ENCODE results near the gene MPV17L.

DNA sequence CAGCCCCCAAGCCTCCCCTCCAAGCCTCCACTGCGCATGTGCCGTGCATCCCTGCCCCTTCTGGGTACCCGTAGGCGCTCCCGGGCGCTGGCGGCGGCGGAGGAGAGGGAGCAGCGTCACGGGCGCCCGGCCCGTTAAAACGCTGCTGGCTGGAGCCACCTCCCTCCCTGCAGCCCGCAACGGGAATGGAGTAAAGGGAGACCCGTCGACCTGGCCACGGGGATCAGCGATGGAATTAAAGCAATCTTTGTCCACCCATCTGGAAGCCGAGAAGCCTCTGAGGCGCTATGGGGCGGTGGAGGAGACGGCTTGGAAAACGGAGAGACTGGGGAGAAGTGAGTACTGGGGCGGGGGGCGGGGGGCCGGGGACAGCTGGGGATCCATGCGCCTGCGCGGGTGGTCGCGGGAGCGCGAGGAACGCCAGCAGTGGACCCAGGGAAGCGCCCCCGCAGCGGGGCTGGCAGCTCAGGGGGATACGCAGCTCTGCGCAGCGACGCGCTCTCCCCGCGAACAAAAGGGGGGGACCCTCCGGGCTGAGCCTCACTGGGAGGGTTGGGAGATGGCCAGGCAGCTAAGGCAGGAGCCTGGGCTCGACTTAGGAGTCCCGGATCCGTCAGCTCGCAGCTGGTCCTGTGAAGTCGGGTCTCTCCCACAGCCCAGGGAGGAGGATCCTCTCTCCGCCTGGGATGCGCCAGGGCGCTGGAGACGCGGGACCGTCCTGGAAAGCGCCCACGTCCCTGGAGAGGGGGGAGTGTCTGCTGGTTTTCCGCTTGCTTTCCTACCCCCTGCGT, 39.1 kb downstream of the MPV17L start, which contains the start of gene BMERB1:
- TF ChIP-seq, protein P1, sequence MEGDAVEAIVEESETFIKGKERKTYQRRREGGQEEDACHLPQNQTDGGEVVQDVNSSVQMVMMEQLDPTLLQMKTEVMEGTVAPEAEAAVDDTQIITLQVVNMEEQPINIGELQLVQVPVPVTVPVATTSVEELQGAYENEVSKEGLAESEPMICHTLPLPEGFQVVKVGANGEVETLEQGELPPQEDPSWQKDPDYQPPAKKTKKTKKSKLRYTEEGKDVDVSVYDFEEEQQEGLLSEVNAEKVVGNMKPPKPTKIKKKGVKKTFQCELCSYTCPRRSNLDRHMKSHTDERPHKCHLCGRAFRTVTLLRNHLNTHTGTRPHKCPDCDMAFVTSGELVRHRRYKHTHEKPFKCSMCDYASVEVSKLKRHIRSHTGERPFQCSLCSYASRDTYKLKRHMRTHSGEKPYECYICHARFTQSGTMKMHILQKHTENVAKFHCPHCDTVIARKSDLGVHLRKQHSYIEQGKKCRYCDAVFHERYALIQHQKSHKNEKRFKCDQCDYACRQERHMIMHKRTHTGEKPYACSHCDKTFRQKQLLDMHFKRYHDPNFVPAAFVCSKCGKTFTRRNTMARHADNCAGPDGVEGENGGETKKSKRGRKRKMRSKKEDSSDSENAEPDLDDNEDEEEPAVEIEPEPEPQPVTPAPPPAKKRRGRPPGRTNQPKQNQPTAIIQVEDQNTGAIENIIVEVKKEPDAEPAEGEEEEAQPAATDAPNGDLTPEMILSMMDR (IDR thresholded peaks at IDR 0.05; ENCODE audit: poor library complexity), result no peak
- TF ChIP-seq EZH2 (IDR thresholded peaks at IDR 0.05; ENCODE audit: borderline replicate concordance) (no peak), EZH2phosphoT487 (IDR thresholded peaks at IDR 0.05; ENCODE audit: low read depth, severe bottlenecking, unreplicated experiment) (no peak)

Measured in hepatocyte (in vitro differentiated cells).